Measurements from ENCODE around the gene NFATC2. TPM values are rescaled to one million over a fixed set of nuclear protein-coding genes. Genes with fewer than 3 reads are reported as not detected.

Gene NFATC2
- total RNA-seq, result 7.6 TPM
- long read RNA-seq, partial matches to known transcripts, result 8 of 13 reads
- long read RNA-seq, other reads (novel, unspliced or antisense), result 4 of 13 reads

GRCh38 chr20:51542571-51543421, at the start of gene NFATC2:
Gene NFATC2, minus strand, starts transcription at chr20:51542719. Its CDS starts 220 bp downstream, at chr20:51542499.
- H3K27ac ChIP-seq, result peak within 1 kb of the TSS; percentile 76
- ATAC-seq, result peak; percentile 86
- H3K36me3 ChIP-seq, result no peaks in the 10 kb centered on the region
- H3K4me1 ChIP-seq, result peaks cover 21% of the 10 kb centered on the region
- intact Hi-C loops (cut with DNase I), result no loop called here
- no peak for TF ChIP-seq CTCF (IDR thresholded peaks at IDR 0.05)
- peak; percentile 81 for DNase-seq
- H3K27me3 ChIP-seq, result no peaks in the 10 kb centered on the region
- no peaks in the 10 kb centered on the region for H3K9me3 ChIP-seq
- H3K4me3 ChIP-seq, result peak within 1 kb of the TSS; percentile 58

DNA sequence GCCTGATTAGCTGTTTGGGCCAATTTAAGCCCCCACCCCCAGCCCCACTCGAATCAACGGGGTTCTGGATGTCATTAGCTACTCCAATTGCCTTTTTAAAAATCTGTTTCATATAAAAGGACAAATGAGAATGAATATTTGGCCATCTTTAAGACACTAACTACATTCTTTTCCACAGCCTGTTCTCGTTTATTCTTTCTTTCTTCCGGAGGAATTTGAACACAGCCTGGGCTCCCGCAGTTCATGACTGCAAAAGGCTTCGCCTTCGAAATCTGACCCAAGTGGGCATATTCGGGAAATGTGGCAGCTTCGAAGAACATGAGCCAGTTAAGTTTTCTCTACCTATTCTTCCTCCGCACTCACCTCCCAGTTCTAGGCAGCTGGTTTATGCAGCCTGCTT, 49.4 kb upstream of the NFATC2 start:
- DNase-seq (no peak), ATAC-seq (no peak)
- TF ChIP-seq CTCF (IDR thresholded peaks at IDR 0.05), result no peak
- H3K27me3 ChIP-seq, result no peaks in the 10 kb centered on the region
- no peak overlapping the region for H3K4me3 ChIP-seq
- intact Hi-C loops (cut with DNase I), result loop anchor here (10.0 kb wide), 1 partner anchor 217 kb away; no protein-coding TSS in a partner anchor
- peaks cover 10% of the 10 kb centered on the region for H3K4me1 ChIP-seq
- H3K9me3 ChIP-seq, result no peaks in the 10 kb centered on the region
- H3K36me3 ChIP-seq, result no peaks in the 10 kb centered on the region
- H3K27ac ChIP-seq, result no peak overlapping the region

- Histone ChIP-seq H3K36me3 (no peaks in the 10 kb centered on the region), H3K4me1 (peaks cover 1% of the 10 kb centered on the region), H3K4me3 (no peak overlapping the region), H3K27me3 (no peaks in the 10 kb centered on the region), H3K27ac (no peak overlapping the region), H3K9me3 (no peaks in the 10 kb centered on the region)
- intact Hi-C loops (cut with DNase I), result no loop called here
- DNase-seq (no peak), ATAC-seq (no peak)
- TF ChIP-seq CTCF (IDR thresholded peaks at IDR 0.05), result no peak
Observed at GRCh38 chr20:51588762-51589161, 46.2 kb upstream of the NFATC2 start.

- TF ChIP-seq CTCF (IDR thresholded peaks at IDR 0.05), result no peak
- ATAC-seq (no peak), DNase-seq (no peak)
- no peak overlapping the region for H3K27ac ChIP-seq
- intact Hi-C loops (cut with DNase I), result no loop called here
- H3K36me3 ChIP-seq, result no peaks in the 10 kb centered on the region
- no peaks in the 10 kb centered on the region for H3K27me3 ChIP-seq
- H3K4me1 ChIP-seq, result no peaks in the 10 kb centered on the region
- no peak overlapping the region for H3K4me3 ChIP-seq
- no peaks in the 10 kb centered on the region for H3K9me3 ChIP-seq
Observed at GRCh38 chr20:51587145-51587544, 44.6 kb upstream of the NFATC2 start.

DNA sequence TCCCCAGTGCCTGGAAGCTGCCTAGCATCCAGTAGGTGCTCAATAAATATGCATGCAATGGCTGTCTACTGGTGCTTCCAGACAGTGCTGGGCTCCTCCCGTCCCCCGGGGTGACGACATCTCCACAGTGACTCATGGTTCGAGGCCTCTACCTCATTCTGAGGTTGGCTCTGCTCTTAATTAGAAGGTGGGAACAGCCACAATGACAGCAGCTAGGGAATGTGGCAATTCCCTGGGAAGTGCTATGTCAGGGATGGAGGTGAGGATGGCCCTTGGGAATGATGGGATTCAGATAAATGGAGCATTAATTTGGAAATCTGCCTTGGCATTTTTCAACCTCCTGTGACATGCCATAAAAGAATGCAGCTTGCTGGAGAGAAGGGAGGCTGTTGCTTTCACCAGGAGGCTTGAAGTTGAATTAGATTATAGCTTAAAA, 43.5 kb upstream of the NFATC2 start:
- DNase-seq (no peak), ATAC-seq (no peak)
- Histone ChIP-seq H3K27me3 (no peaks in the 10 kb centered on the region), H3K36me3 (no peaks in the 10 kb centered on the region), H3K4me3 (no peak overlapping the region), H3K9me3 (no peaks in the 10 kb centered on the region), H3K27ac (no peak overlapping the region), H3K4me1 (no peaks in the 10 kb centered on the region)
- TF ChIP-seq CTCF (IDR thresholded peaks at IDR 0.05), result no peak
- intact Hi-C loops (cut with DNase I), result no loop called here

Data from upper lobe of right lung (tissue), 1 donor.